H9 (cell line): ENCODE results near the gene NKAPD1. TPM values are rescaled to one million over a fixed set of nuclear protein-coding genes. Genes with fewer than 3 reads are reported as not detected.

Experiments used
- DNase-seq: peaks from one replicate; pipeline ENCODE4 v3.0.0-alpha.2; 2017
- H2AFZ ChIP-seq: one replicate; pipeline ENCODE4 v1.6.1; 2013; ENCODE audit warnings: mild to moderate bottlenecking, low read length, control low read depth, moderate library complexity
- H2AK5ac ChIP-seq: 2 replicates; pipeline ENCODE4 v1.6.1; 2013; ENCODE audit warnings: low read length, control low read depth, mixed read lengths; ENCODE audit not compliant: insufficient read length
- H2BK120ac ChIP-seq: one replicate; pipeline ENCODE4 v1.6.1; 2013; ENCODE audit warnings: low read depth, mild to moderate bottlenecking, low read length, control low read depth, inconsistent platforms; ENCODE audit not compliant: poor library complexity, severe bottlenecking
- H2BK12ac ChIP-seq: 2 replicates; pipeline ENCODE4 v1.6.1; 2013; ENCODE audit warnings: low read length, control low read depth, mixed read lengths, low read depth; ENCODE audit not compliant: insufficient read length
- H2BK15ac ChIP-seq: 2 replicates; pipeline ENCODE4 v1.6.1; 2013; ENCODE audit warnings: low read depth, low read length, control low read depth
- H2BK20ac ChIP-seq: one replicate; pipeline ENCODE4 v1.6.1; 2013; ENCODE audit warnings: low read depth, mild to moderate bottlenecking, low read length, control low read depth, inconsistent platforms; ENCODE audit not compliant: poor library complexity, severe bottlenecking
- H2BK5ac ChIP-seq: 2 replicates; pipeline ENCODE4 v1.6.1; 2013; ENCODE audit warnings: low read length, control low read depth, mixed read lengths; ENCODE audit not compliant: insufficient read length
- H3K14ac ChIP-seq: 2 replicates; pipeline ENCODE4 v1.6.1; 2013; ENCODE audit warnings: low read length, control low read depth; ENCODE audit not compliant: insufficient read depth
- H3K18ac ChIP-seq: 2 replicates; pipeline ENCODE4 v1.6.1; 2013; ENCODE audit warnings: low read depth, mild to moderate bottlenecking, mixed read lengths, low read length, control low read depth; ENCODE audit not compliant: insufficient read length
- H3K23ac ChIP-seq: 2 replicates; pipeline ENCODE4 v1.6.1; 2013; ENCODE audit warnings: low read length, control low read depth, mixed read lengths, low read depth; ENCODE audit not compliant: insufficient read length
- H3K23me2 ChIP-seq: 2 replicates; pipeline ENCODE4 v1.6.1; 2013; ENCODE audit warnings: low read depth, mild to moderate bottlenecking, mixed read lengths, low read length, control low read depth; ENCODE audit not compliant: insufficient read length, poor library complexity, severe bottlenecking
- H3K27ac ChIP-seq: 2 replicates; pipeline ENCODE4 v1.5.1; 2013; ENCODE audit warnings: low read length, control low read depth, mixed read lengths, low read depth; ENCODE audit not compliant: insufficient read length
- H3K27me3 ChIP-seq: 2 replicates; pipeline ENCODE4 v1.6.1; 2013; ENCODE audit warnings: low read length, control low read depth, inconsistent platforms; ENCODE audit not compliant: insufficient read depth
- H3K4ac ChIP-seq: 2 replicates; pipeline ENCODE4 v1.6.1; 2013; ENCODE audit warnings: low read depth, mild to moderate bottlenecking, control low read depth, inconsistent platforms, low read length, moderate library complexity
- H3K4me1 ChIP-seq: 2 replicates; pipeline ENCODE4 v1.6.1; 2013; ENCODE audit warnings: low read length, control low read depth, inconsistent platforms; ENCODE audit not compliant: insufficient read depth
- H3K4me2 ChIP-seq: 2 replicates; pipeline ENCODE4 v1.6.1; 2013; ENCODE audit warnings: low read length, control low read depth, mixed read lengths; ENCODE audit not compliant: insufficient read length, insufficient read depth
- H3K56ac ChIP-seq: 2 replicates; pipeline ENCODE4 v1.6.1; 2013; ENCODE audit warnings: low read depth, mild to moderate bottlenecking, mixed read lengths, low read length, control low read depth; ENCODE audit not compliant: insufficient read length
- H3K79me1 ChIP-seq: 2 replicates; pipeline ENCODE4 v1.6.1; 2013; ENCODE audit warnings: low read depth, mild to moderate bottlenecking, moderate library complexity, low read length, control low read depth, inconsistent platforms; ENCODE audit not compliant: insufficient read depth, poor library complexity, severe bottlenecking
- H3K79me2 ChIP-seq: 2 replicates; pipeline ENCODE4 v1.6.1; 2013; ENCODE audit warnings: low read length, control low read depth, inconsistent platforms; ENCODE audit not compliant: insufficient read depth
- H3K9ac ChIP-seq: 2 replicates; pipeline ENCODE4 v1.6.1; 2013; ENCODE audit warnings: low read length, control low read depth, mixed read lengths; ENCODE audit not compliant: insufficient read length; ENCODE audit errors: extremely low read depth
- H3K9me3 ChIP-seq: one replicate; pipeline ENCODE4 v1.6.1; 2013; ENCODE audit warnings: low read depth, low read length, inconsistent platforms; ENCODE audit not compliant: control insufficient read depth
- H3T11ph ChIP-seq: one replicate; pipeline ENCODE4 v1.6.1; 2013; ENCODE audit warnings: mild to moderate bottlenecking, low read length, control low read depth, inconsistent platforms
- H4K20me1 ChIP-seq: one replicate; pipeline ENCODE4 v1.6.1; 2013; ENCODE audit not compliant: control insufficient read depth, insufficient read length, insufficient read depth
- H4K5ac ChIP-seq: 2 replicates; pipeline ENCODE4 v1.6.1; 2013; ENCODE audit warnings: low read depth, mild to moderate bottlenecking, mixed read lengths, low read length, control low read depth; ENCODE audit not compliant: insufficient read length
- H4K8ac ChIP-seq: replicated peaks from 2 replicates; pipeline ENCODE4 v1.6.1; 2013; ENCODE audit warnings: low read length, control low read depth, mixed read lengths, low read depth; ENCODE audit not compliant: insufficient read length
- H4K91ac ChIP-seq: 2 replicates; pipeline ENCODE4 v1.6.1; 2013; ENCODE audit warnings: low read depth, mild to moderate bottlenecking, moderate library complexity, mixed read lengths, low read length, control low read depth; ENCODE audit not compliant: insufficient read length
- H3K27ac Mint-ChIP-seq, 3 experiments: 2 replicates in 2 of 3; 3 replicates in 1 of 3; pipeline ENCODE4 v1.8.0; 2020 to 2021; ENCODE audit warnings: mixed read lengths in 3 of 3, mild to moderate bottlenecking in 1 of 3, moderate library complexity in 1 of 3
- H3K27me3 Mint-ChIP-seq: 2 replicates; pipeline ENCODE4 v1.8.0; 2021; ENCODE audit warnings: low read depth, mild to moderate bottlenecking, moderate library complexity, mixed read lengths
- H3K36me3 Mint-ChIP-seq, 3 experiments: 2 replicates in 2 of 3; 3 replicates in 1 of 3; pipeline ENCODE4 v1.8.0; 2020 to 2021; ENCODE audit warnings: low read depth in 3 of 3, mixed read lengths in 3 of 3; ENCODE audit not compliant: insufficient read depth in 1 of 3
- H3K4me1 Mint-ChIP-seq, 2 experiments: 2 replicates each; pipeline ENCODE4 v1.8.0; 2020; ENCODE audit warnings: mixed read lengths in 2 of 2
- H3K4me3 Mint-ChIP-seq, 2 experiments: 2 replicates in 1 of 2; 3 replicates in 1 of 2; pipeline ENCODE4 v1.8.0; 2020 to 2021; ENCODE audit warnings: mild to moderate bottlenecking in 2 of 2, mixed read lengths in 2 of 2, moderate library complexity in 1 of 2
- H3K9me3 Mint-ChIP-seq, 2 experiments: 2 replicates in 1 of 2; 3 replicates in 1 of 2; pipeline ENCODE4 v1.8.0; 2020; ENCODE audit warnings: mild to moderate bottlenecking in 2 of 2, mixed read lengths in 2 of 2, moderate library complexity in 1 of 2
- CTCF ChIP-seq: fragments of 200-600 bp; sonication (generic); conservative IDR thresholded peaks from 3 replicates; pipeline ENCODE4 v1.8.0; 2021; ENCODE audit warnings: antibody characterized with exemption, mild to moderate bottlenecking
- WGBS: extraction: QIAGEN DNeasy Blood & Tissue Kit; methylation state at CpG from one replicate; pipeline ENCODE4 v1.1.7; 2013; ENCODE audit warnings: missing lambda C conversion rate, low lambda C conversion rate, mixed read lengths; ENCODE audit not compliant: insufficient read length; ENCODE audit errors: extremely low coverage; 5-methylcytosine and 5-hydroxymethylcytosine counted together
- total RNA-seq: library from RNA; stranded (reverse); gene quantifications from 2 replicates; pipeline ENCODE4 v1.2.1, GENCODE V29; 2021

NKAPD1 gene
- total RNA-seq, 1 experiment from 2014 or later, result 25.9 TPM

GRCh38 chr11:112042961-112043304 lies 31.2 kb upstream of the NKAPD1 start:
- H2BK20ac ChIP-seq, result no peak overlapping the region
- no peaks in the 10 kb centered on the region for H3K9me3 ChIP-seq
- no peak overlapping the region for H4K8ac ChIP-seq
- TF ChIP-seq CTCF, result no peak
- H2BK5ac ChIP-seq, result no peak overlapping the region
- no peak overlapping the region for H3K9ac ChIP-seq
- H3K23me2 ChIP-seq, result no peaks in the 10 kb centered on the region
- DNase-seq, result no peak
- H3K18ac ChIP-seq, result no peak overlapping the region
- no peak overlapping the region for H3K56ac ChIP-seq
- no peak overlapping the region for H3K14ac ChIP-seq
- Mint-ChIP-seq H3K36me3 (peaks cover 50 to 81% (median 81%) of the 10 kb centered on the region in 3 experiments), H3K4me3 (no peak overlapping the region), H3K9me3 (no peaks in the 10 kb centered on the region), H3K27ac (no peak overlapping the region), H3K27me3 (no peaks in the 10 kb centered on the region), H3K4me1 (no peaks in the 10 kb centered on the region)
- H3T11ph ChIP-seq, result no peak overlapping the region
- H3K4me2 ChIP-seq, result no peak overlapping the region
- H2BK120ac ChIP-seq, result no peak overlapping the region
- WGBS, result no CpG with 5 or more reads among the region's 2 CpGs
- H2AK5ac ChIP-seq, result no peak overlapping the region
- H2BK15ac ChIP-seq, result no peak overlapping the region
- no peaks in the 10 kb centered on the region for H3K4me1 ChIP-seq
- H3K4ac ChIP-seq, result no peak overlapping the region
- H4K5ac ChIP-seq, result no peak overlapping the region
- H3K79me1 ChIP-seq, result no peaks in the 10 kb centered on the region
- H3K79me2 ChIP-seq, result no peaks in the 10 kb centered on the region
- no peak overlapping the region for H2AFZ ChIP-seq
- H3K23ac ChIP-seq, result no peak overlapping the region
- no peaks in the 10 kb centered on the region; the same call in 1 of the 2 replicates for H3K27me3 ChIP-seq
- no peak overlapping the region for H4K91ac ChIP-seq
- H2BK12ac ChIP-seq, result no peak overlapping the region
- no peaks in the 10 kb centered on the region for H4K20me1 ChIP-seq
- no peak overlapping the region for H3K27ac ChIP-seq
